GM18858 (cell line): ENCODE results near the gene MSL1.

ENCODE experiments used
- ATAC-seq: cut with Tn5 transposase; IDR thresholded peaks from one replicate; pipeline ENCODE4 v1.9.1; 2021; ENCODE audit not compliant: unreplicated experiment

MSL1 gene, protein sequence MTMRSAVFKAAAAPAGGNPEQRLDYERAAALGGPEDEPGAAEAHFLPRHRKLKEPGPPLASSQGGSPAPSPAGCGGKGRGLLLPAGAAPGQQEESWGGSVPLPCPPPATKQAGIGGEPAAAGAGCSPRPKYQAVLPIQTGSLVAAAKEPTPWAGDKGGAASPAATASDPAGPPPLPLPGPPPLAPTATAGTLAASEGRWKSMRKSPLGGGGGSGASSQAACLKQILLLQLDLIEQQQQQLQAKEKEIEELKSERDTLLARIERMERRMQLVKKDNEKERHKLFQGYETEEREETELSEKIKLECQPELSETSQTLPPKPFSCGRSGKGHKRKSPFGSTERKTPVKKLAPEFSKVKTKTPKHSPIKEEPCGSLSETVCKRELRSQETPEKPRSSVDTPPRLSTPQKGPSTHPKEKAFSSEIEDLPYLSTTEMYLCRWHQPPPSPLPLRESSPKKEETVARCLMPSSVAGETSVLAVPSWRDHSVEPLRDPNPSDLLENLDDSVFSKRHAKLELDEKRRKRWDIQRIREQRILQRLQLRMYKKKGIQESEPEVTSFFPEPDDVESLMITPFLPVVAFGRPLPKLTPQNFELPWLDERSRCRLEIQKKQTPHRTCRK

DNA sequence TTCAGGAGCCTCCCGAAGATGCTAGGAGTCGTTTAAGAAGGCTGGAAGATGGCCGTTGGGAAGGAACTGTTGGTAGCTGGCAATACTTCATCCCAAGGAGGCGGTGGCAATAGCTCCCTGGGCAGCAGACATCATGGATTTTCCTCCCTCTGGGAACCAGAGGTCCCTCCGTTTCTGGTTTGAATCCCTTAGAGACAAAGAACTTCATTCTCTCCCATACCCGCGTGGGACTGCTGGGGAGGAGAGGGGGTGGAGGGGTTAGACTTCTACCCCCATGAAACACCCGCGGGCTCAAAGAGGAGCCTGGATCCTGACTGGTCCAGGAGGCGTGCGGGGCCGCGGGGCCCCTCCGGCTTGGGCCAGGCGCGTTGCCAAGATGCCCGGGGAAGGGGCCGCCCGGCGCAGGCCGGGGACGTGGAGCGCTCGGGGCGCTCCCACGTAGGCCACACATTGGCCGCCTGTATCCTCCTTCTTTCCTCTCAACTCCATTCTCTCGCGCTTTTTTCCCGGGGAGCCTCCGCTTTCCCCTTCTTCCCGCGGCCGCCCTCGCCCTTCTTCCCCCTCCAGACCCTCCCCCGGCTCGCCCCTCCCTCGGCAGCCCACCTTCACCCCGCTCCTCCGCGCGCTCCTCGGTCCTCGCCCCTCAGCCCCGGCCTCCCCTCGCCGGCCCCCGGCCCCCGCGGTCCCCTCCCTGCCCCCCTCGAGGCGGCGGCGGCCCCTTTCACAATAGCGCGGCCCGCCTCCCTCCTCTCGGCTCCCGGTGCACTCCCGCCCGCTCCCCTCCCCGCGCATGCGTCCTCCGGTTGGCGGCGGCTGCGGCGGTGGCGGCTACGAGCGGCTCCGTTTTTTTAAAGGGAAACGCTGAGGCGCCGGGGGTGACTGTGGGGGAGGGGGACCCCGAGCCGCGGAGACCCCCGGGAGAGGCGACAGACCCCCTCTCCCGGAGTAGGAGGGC, at the start of gene MSL1:
Gene MSL1, plus strand, starts transcription at position 791 of the 955 bp plus-strand sequence. CDS start 642 bp downstream, outside the sequence.
- no peak for ATAC-seq

DNA sequence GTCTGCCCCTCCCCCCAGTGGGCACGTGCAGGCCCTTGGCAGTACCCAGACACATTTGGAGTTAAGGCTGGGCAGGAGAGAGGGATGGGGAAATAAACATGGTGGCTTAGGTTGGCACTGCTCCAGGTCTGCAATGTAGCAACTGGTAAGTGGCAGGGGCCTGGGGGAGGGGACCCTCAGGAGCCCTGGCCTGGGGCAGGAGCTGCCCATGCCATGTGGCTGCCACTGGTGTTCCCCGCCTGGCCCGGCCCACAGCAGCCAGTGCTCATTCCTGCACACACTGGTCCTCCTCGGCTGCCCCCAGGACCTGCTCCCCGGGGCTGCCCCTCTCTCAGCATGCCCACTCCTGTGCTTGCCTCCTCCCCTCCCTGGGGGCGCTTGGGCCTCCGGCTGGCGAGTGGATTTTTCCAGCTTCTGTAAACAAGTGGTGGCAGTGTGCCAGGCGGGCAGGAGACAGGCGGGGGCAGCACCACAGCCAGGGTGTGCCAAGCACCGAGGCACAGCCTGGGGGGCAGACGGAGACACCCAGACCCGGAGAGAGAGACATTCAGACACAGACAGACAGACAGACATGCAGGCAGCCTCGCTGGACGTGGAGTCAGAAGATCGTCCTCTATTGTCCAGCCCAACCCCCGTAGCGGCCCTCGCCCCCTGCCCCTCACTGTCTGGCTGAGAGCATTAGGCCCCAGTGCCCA, 49.6 kb upstream of the MSL1 start:
- no peak for ATAC-seq

DNA sequence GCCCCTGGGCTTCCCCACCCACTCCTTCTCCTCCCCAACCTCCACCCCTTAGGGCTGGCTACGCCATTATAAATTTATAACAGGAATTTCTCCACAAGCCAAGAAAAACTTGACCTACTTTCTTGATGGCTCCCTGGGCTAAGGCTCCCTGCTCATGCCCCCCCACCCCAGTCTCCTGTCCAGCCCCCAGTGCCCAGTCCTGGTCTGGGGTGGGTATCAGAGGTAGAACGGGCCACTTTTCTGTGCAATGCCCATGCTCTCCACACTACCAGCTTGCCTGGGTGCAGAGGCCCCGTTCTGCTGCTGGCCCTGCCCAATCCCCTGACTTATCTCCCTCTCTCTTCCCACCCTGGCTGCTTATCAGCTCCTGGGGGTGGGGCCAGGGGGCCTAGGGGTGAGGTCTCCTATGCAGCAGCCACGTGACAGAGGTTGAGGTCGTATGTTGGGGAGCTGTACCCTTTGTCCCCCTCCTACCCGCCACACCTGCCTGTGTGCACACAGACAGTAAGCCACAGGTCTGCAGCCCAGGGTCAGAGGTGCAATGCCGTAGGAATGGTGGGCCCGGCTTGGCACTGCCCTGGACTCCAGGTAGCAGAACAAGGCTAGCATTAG, 48.9 kb upstream of the MSL1 start:
- ATAC-seq, result no peak

DNA sequence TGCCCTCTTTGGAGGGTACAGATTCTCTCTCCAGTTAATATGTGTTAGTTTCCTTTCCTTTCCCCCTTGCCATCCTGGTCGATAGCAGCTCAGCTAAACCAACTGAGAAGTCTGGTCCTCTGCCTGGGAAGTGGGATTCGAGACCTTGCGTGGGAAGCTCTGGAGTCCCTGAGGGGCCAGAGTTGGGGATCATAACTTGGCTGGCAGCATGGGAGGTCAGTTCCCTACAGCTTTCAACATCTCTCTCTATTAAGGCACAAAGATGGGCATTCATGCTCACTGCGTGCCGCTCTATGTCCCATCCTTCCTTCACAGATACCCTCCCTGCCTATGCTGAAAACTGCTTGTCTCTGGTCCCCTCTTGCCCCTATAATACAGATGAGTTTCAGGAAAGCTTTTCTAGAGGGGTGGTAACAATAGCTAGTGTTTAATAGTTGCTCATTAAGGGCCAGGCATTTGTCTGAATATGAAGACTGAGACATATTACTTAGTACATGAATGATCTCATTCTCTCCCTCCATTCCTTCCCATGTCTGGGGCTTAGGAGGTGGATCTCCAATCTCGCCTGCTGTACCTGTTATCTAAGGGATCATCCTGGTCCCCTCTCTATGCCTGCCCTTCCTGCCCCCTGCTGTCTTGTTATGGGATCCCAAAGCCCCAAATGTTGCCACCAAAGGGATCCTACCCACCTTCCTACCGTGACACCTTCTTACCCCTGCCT, 48.2 kb upstream of the MSL1 start:
- no peak for ATAC-seq

DNA sequence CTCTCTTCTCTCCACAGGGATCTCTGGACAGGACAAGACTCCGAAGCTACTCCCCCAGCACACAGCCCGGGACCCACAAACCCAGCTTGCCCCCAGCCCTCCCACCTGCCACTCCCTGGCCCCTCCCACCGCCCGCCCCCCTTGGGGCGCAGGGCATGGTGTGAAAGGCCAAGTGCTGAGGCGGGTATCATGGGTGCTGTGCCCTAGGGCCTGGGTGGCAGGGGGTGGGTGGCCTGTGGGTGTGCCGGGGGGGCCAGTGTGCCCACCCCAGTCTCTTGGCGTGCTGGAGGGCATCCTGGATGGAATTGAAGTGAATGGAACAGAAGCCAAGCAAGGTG, 47.6 kb upstream of the MSL1 start:
- ATAC-seq, result no peak

DNA sequence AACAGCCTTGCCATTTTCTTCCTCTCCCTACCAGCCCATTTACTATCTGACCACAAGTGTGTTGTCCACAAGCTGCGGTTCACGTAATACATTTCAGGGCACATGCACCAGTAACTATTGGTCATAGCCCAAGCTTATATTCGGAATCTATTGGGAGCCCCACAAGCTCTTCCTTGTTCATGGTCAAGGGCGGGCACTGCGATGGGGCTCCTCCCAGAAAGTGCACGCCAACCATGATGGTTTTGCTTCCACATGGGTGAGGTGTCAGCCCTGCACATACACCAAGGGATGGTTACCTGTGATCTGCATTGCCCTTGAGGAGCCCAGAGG, 46.9 kb upstream of the MSL1 start:
- ATAC-seq, result no peak

DNA sequence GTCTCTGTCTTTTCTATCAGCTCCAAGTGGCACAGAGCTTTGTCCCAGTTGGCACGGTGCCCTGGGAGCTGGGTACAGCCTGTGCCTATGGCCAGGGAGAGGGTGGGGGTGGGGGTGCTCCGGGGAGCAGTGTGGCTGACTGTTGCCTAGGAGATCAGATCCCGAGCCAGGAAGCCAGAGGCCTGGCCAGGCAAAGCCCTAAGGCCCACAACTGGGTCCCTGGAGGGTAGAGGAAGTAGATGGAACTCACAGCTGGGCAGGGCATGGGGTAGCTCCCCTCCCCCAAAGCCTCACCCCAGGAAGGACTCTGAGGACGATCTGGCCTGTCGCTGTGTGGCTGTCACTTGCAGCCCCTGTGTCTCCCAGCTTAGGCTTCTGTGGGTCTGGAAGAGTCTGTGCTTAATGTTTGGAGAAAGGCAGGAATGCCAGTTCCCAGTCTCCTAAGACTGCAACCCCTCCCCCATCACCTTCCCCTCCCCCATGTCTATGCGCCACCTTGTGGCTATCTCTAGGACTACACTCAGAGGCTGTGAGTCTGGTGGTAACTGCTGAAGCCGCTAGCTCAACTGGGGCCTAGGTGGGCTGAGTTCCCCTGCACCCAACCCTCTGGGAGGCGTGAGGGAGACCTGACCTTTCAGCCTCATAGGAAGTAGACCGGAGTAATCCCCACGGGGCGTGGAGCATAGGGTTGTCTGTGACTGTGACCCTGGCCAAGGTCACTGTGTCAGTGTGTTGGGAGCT, 46.4 kb upstream of the MSL1 start:
- no peak for ATAC-seq

DNA sequence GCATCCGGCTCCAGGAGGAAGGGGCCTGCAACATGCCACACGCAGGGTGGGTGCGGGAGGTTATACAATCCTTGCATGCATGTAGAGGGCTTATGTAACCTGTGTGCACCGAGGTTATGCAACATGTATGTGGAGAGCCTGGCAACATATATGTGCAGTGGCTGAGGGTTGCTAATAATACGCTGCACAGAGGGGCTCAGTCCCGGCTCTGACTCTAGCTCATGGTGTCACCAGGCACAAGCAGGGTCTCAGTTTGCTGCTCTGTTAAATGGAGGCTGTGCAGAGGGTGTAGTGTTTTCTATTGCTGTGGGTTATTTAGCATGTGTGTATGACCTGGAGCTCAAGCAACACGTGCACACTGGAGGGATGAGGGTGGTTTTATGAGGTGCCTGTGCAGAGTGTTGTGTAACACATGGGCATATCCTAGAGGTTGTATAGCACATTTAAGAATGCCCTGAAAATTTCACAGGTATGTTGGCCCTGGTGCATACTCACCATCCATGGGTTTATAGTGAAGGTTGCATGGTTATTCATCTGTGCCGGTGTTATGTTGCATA, 45.8 kb upstream of the MSL1 start:
- no peak for ATAC-seq

DNA sequence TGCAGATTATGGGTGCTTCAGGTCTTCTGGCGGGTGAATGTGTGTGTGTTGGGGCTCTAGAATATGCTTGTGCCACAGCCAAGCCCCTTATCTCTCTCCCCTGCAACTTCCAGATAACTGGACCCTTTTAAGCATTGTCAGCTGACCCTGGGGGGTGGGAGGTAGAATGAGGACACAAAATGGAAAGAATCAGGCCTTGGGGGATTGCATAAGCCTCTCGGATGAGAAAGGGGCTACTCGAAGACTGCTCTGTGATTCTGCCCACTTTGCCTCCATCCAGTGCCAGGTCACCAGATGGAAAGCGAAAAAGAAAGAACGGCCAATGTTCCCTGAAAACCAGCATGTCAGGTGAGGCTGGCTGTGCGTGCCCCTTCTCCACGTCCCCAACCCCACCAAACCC, 45.2 kb upstream of the MSL1 start:
- ATAC-seq, result no peak

DNA sequence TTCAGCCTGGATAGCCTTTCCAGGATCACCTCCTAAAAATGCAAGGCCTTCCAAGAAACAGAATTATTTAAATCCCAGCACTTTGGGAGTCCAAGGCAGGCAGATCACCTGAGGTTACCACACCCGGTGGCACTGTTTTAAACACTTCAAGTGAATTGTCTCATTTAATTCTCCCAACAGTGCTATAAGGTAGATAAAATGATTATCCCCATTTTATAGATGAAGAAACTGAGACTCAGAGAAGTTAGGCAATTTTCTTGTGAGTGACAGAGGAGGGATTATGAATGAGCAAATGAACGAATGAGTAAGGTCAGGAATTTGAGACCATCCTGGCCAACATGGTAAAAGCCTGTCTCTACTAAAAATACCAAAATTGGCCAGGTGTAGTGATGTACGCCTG, 42.2 kb upstream of the MSL1 start:
- no peak for ATAC-seq

DNA sequence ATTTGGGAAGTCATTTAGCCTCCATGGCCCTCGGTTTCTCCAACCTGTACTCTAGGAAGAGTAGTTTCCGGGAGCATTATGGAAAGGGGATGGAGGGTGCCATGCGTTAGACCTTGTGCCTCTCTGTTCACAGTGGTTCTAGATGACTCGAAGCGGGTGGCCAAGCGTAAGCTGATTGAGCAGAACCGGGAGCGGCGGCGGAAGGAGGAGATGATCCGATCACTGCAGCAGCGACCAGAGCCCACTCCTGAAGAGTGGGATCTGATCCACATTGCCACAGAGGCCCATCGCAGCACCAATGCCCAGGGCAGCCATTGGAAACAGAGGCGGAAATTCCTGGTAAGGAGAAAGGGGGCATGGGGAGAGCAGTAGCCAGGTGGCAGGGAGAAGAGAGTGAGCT, 37.3 kb upstream of the MSL1 start:
- no peak for ATAC-seq

DNA sequence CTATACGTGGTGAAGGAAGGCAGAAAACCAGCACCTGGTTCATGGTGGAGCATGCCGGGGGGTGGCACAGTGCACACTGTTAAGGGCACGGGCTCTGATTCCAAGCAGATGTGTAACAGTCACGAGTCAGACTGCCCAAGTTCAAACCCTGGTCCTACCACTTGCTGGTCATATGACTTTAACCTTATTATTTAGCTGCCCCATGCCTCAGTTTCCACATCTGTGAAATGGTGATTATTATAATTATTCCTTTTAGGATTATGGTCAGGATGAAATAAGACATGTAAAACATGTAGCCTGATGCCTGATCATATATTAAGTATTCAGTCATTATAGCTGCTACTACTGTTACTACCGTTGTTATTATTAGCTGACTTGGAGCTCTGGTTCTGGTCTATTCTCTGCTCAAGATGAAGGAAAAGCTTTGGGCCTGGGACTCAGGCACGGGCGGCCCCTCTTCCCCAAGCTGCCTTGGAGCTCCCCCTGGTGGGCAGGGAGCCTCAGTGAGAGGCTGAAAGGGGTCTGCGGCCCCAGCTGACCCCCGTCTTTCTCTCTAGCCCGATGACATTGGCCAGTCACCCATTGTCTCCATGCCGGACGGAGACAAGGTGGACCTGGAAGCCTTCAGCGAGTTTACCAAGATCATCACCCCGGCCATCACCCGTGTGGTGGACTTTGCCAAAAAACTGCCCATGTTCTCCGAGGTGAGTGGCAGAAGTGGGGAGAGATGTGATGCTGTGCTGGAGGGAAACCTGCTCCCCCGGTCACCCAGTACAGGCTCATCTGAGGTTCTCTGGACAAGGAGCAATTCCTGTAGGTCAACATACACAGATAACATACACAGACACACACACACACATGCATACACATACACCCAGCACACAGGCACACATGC, 35.4 kb upstream of the MSL1 start:
- ATAC-seq, result no peak

DNA sequence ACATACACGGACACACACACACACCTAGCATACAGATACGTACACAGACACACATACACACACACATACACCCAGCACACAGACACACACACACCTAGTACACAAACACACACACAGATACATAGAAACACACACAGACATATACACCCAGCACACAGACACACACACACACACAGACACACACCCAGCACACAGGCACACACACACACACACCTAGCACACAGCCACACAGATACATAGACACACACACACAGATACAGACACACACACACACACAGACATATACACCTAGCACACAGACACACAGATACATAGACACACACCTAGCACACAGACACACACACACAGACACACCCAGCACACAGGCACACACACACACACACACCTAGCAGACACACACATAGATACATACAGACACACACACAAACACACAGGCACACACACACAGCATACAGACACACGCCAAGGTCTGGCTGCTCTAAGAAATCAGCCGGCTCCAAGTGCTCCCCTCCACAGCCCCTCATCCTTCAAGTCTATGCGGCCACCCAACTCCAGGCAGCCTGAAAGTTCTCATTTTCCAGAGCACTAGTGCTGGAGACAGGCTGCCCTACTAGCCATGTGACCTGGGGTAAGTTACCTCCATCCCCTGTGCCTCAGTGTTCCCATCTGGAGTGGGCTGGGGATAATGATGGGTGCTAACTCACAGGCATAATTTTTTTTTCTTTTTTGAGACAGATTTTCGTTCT, 34.5 kb upstream of the MSL1 start:
- no peak for ATAC-seq

DNA sequence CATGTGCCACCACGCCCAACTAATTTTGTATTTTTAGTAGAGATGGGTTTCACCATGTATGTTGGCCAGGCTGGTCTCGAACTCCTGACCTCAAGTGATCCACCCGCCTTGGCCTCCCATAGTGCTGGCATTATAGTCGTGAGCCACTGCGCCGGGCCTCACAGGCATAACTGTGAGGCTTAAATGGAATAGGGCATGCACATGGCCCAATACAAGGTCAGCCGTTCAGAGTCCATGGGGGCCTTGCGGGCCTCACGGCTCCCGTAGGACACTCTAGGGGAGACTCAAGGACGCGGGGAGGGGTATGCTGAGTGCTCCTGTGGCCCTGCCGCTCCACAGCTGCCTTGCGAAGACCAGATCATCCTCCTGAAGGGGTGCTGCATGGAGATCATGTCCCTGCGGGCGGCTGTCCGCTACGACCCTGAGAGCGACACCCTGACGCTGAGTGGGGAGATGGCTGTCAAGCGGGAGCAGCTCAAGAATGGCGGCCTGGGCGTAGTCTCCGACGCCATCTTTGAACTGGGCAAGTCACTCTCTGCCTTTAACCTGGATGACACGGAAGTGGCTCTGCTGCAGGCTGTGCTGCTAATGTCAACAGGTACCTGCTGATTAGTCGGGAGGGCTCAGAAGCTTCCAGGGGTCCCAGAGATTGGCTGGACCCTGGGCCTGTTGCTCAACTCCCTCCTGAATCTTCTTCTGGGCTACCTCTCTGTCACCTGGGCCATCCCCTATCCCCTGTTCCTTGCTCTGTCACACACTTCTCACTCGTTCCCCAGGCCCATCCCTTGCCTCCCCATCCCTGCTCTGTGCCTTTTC, 33.7 kb upstream of the MSL1 start:
- no peak for ATAC-seq

DNA sequence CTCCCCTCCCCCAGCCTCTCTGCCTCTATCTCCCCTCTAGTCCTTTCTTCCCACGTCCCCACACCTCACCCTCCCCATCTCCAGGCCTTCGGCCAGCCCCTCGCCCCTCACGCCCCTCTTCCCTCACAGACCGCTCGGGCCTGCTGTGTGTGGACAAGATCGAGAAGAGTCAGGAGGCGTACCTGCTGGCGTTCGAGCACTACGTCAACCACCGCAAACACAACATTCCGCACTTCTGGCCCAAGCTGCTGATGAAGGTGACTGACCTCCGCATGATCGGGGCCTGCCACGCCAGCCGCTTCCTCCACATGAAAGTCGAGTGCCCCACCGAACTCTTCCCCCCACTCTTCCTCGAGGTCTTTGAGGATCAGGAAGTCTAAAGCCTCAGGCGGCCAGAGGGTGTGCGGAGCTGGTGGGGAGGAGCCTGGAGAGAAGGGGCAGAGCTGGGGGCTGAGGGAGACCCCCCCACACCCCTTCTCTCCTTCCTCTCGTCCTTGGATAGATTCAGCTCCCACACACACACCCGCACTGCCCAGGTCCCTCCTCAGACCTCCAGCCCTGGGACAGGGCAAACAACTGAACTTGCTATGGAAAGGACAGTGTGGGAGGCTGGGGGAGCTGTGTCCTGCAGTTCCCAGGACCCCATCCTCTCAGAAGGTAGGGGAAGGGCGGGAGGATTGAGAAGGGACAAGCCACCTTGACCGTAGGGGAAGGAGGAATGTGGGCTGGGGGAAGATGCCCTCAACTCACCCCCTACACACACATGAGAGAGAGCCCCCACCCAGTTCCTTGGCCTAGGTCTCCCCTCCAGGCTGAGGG, 32.5 kb upstream of the MSL1 start:
- ATAC-seq, result no peak
